Adrenal gland (tissue), 12 donors: ENCODE results near the gene POLR2C. TPM values are rescaled to one million over a fixed set of nuclear protein-coding genes. Genes with fewer than 3 reads are reported as not detected.

Experiments used
- DNase-seq, 7 donors: peaks; one replicate each; pipeline ENCODE4 v3.0.0-alpha.2; 2019 to 2020
- H3K27ac ChIP-seq, 5 donors: fragments of 200-600 bp; sonication (generic) in 4 of 5; 1 replicate in 3 of 5; 2 replicates in 2 of 5; pipeline versions ENCODE4 v1.5.1 to v1.8.0; 2016 to 2020; ENCODE audit warnings: mild to moderate bottlenecking in 1 of 5
- H3K27me3 ChIP-seq: fragments of 200-600 bp; 2 replicates; pipeline ENCODE4 v1.8.0; 2021
- H3K36me3 ChIP-seq, 2 donors: fragments of 200-600 bp; replicated peaks in 1 of 2; 1 replicate in 1 of 2; 2 replicates in 1 of 2; pipeline versions ENCODE4 v1.5.1 to v1.8.0; 2018 to 2022
- H3K4me1 ChIP-seq, 2 donors: fragments of 200-600 bp; replicated peaks in 1 of 2; 1 replicate in 1 of 2; 2 replicates in 1 of 2; pipeline versions ENCODE4 v1.5.1 to v1.8.0; 2018 to 2021
- H3K4me3 ChIP-seq, 4 donors: fragments of 200-600 bp; sonication (generic) in 3 of 4; one replicate each; pipeline ENCODE4 v1.5.1; 2016 to 2018
- H3K9me3 ChIP-seq, 3 donors: fragments of 200-600 bp; sonication (generic) in 1 of 3; replicated peaks in 1 of 3; 1 replicate in 2 of 3; 2 replicates in 1 of 3; pipeline versions ENCODE4 v1.5.1 to v1.8.0; 2016 to 2021
- POLR2A ChIP-seq, 2 donors: fragments of 450-650 bp; IDR thresholded peaks; one replicate each; pipeline ENCODE4 v1.6.1; 2017; ENCODE audit warnings: antibody characterized with exemption in 2 of 2, mild to moderate bottlenecking in 2 of 2, moderate library complexity in 1 of 2
- WGBS, 4 donors: extraction: QIAGEN DNeasy Blood & Tissue Kit in 2 of 4; methylation state at CpG; one replicate each; pipeline versions ENCODE4 v1.1.5 to v1.1.7; 2013 to 2017; 5-methylcytosine and 5-hydroxymethylcytosine counted together
- intact Hi-C, 2 donors: fragments of 100-400 bp; cut with DNase I; formaldehyde crosslinking; loops; one replicate each; pipeline versions ENCODE4 v1.14.1 to v1.15.0; 2022 to 2023
- polyA plus RNA-seq, 3 donors: library from polyadenylated mRNA; stranded (reverse); fragments of 200-250 nt in 2 of 3; fragments of 350-450 nt in 1 of 3; fragmentation: Illumina TruSeq in 1 of 3; extraction: RNeasy Lipid Tissue Mini Kit (QIAGEN cat#74804) in 1 of 3; gene quantifications; one replicate each; pipeline ENCODE4 v1.2.3, GENCODE V29; 2013 to 2014
- total RNA-seq, 9 donors: library from RNA; depleted of rRNA in 4 of 9; stranded (reverse); fragments of >200 nt in 4 of 9; fragments of 120-200 nt in 1 of 9; fragmentation: NEBNext Ultra II Directional in 1 of 9; extraction: Animal tissue kit (Norgen Biotek cat#: 25700) in 1 of 9; gene quantifications; one replicate each; pipeline versions ENCODE4 v1.1.0 to v1.2.4, GENCODE V29; 2013 to 2023
- TF ChIP-seq, protein P1 (sequence below), 6 experiments: fragments of 450-650 bp in 4 of 6; fragments of 200-600 bp in 2 of 6; sonication (generic) in 1 of 6; IDR thresholded peaks; 1 replicate in 5 of 6; 2 replicates in 1 of 6; pipeline versions ENCODE4 v1.5.1 to v1.8.0; 2016 to 2021; ENCODE audit warnings: antibody characterized with exemption in 6 of 6, mild to moderate bottlenecking in 2 of 6, moderate library complexity in 1 of 6
- donor health status: healthy with polysubstance abuse.
- donor health status: Bipolar disorder and iron deficiency.
- donor health status: DM: yes; HTN: yes; CAD: no.
- donor health status: DM: no; HTN: no; CAD: no.
- donor health status: DM: no; HTN: no; CAD: no.
- donor health status: DM: yes; HTN: yes; CAD: no.

Gene POLR2C
- total and polyA plus RNA-seq, 12 donors = 28.3 to 147 (median 71.7) TPM

DNA sequence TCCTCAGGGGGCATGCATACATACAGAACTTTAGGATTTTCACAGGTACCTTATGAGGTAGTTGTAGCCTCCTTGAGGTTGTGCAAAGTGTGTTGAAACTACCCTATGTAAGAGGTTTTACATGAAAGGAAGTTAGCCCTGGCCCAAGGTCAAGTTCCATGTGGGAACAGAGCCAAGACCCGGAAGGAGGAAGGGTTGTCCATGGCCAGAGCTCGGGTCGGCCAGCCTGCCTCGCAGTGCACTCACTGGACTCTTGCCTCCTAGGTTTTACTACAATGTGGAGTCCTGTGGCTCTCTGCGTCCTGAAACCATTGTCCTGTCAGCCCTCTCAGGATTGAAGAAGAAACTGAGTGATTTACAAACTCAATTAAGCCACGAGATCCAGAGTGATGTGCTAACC is 8.2 kb downstream of the POLR2C start:
- no peak overlapping the region for H3K4me3 ChIP-seq
- DNase-seq = peak; percentile 55 to 91 (median 81)
- intact Hi-C loops = no loop called here
- TF ChIP-seq, protein P1, sequence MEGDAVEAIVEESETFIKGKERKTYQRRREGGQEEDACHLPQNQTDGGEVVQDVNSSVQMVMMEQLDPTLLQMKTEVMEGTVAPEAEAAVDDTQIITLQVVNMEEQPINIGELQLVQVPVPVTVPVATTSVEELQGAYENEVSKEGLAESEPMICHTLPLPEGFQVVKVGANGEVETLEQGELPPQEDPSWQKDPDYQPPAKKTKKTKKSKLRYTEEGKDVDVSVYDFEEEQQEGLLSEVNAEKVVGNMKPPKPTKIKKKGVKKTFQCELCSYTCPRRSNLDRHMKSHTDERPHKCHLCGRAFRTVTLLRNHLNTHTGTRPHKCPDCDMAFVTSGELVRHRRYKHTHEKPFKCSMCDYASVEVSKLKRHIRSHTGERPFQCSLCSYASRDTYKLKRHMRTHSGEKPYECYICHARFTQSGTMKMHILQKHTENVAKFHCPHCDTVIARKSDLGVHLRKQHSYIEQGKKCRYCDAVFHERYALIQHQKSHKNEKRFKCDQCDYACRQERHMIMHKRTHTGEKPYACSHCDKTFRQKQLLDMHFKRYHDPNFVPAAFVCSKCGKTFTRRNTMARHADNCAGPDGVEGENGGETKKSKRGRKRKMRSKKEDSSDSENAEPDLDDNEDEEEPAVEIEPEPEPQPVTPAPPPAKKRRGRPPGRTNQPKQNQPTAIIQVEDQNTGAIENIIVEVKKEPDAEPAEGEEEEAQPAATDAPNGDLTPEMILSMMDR (IDR thresholded peaks at IDR 0.05) = no peak
- TF ChIP-seq POLR2A (IDR thresholded peaks at IDR 0.05) = no peak
- H3K27ac ChIP-seq = peak overlapping the region in 2 of 5 donors; percentile 18 to 59
- H3K4me1 ChIP-seq = peaks cover 14 to 24% of the 10 kb centered on the region in 2 donors
- no peaks in the 10 kb centered on the region for H3K27me3 ChIP-seq
- 3 to 16% (median 9%) methylated on average over 6 of the region's 6 CpGs for WGBS, 4 donors
- H3K9me3 ChIP-seq = no peaks in the 10 kb centered on the region
- peaks cover 0 to 90% of the 10 kb centered on the region in 2 donors for H3K36me3 ChIP-seq

DNA sequence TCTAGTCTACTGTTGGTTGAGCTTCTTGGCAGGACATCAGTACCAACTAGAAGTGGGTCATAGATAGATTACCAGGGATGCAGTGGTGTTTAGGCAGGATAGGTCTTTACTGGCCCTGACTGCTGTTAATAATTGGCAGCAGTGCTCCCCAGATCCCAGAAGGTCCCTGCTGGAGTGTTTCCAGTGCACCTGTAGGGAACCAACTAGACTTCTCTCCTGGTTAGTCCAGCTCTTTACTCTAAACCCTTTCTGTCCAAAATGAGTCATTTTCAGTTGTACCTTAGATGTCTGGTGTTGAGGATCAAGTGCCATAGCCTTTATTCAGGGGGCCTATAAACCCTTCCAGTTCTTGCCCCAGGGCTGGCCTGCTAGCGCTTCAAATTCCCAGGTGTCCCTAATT is 8.7 kb downstream of the POLR2C start:
- DNase-seq = no peak
- no peaks in the 10 kb centered on the region for H3K9me3 ChIP-seq
- H3K36me3 ChIP-seq = peaks cover 0 to 85% of the 10 kb centered on the region in 2 donors
- H3K27me3 ChIP-seq = no peaks in the 10 kb centered on the region
- H3K4me1 ChIP-seq = peaks cover 14 to 24% of the 10 kb centered on the region in 2 donors
- WGBS, 4 donors = 86 to 100% (median 96%) methylated on average over 1 of the region's 1 CpG
- H3K27ac ChIP-seq = peak overlapping the region in 2 of 5 donors; percentile 18 to 59
- intact Hi-C loops = no loop called here
- H3K4me3 ChIP-seq = no peak overlapping the region
- no peak for TF ChIP-seq POLR2A (IDR thresholded peaks at IDR 0.05)
- TF ChIP-seq, protein P1 (IDR thresholded peaks at IDR 0.05) = no peak

DNA sequence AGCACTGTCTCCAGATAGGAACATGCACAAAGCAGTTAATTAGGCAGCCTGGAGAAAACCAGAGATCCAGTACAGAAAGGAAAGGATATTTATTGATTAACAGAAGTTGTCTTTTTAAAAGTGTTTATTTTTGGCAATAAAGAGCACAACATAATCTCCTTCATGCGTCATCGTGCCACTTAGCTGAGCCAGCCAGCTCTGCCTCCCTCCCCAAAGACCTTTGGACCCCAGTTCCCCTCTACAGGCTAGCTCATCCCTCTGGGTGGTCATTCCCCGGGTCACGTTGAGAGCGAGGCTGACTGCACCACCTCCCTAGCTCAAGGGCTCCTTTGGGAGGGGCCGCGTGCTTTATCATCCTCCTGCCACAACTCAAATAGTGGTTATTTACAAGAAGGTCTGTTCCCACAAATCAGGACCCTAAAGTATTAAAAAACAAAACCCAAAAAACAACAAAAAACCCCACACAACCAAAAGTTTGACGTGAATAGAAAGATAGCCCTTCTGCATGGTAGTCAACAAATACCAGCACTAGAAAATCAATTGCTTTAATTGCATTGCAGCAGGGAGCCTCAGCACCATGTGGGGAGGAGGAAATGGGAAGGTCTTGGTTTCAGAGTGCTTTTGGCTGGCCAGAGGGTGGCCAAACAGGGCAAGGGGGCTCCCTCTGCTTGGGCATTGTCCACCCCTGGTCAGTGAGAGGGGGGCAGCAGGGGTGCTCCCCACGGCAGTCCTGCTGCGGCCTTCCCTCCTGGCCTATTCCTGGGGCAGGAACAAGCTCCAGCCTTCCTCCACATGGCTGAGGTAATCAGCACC is 9.6 kb downstream of the POLR2C start:
- H3K9me3 ChIP-seq = no peaks in the 10 kb centered on the region
- H3K27me3 ChIP-seq = no peaks in the 10 kb centered on the region
- H3K27ac ChIP-seq = peak overlapping the region in 2 of 5 donors; percentile 35 to 59
- intact Hi-C loops = no loop called here
- WGBS, 4 donors = 55 to 69% (median 65%) methylated on average over 8 to 10 of the region's 10 CpGs
- no peak overlapping the region for H3K4me3 ChIP-seq
- peaks cover 14 to 24% of the 10 kb centered on the region in 2 donors for H3K4me1 ChIP-seq
- DNase-seq = no peak
- peaks cover 0 to 76% of the 10 kb centered on the region in 2 donors for H3K36me3 ChIP-seq
- TF ChIP-seq, protein P1 (IDR thresholded peaks at IDR 0.05) = no peak
- TF ChIP-seq POLR2A (IDR thresholded peaks at IDR 0.05) = no peak

DNA sequence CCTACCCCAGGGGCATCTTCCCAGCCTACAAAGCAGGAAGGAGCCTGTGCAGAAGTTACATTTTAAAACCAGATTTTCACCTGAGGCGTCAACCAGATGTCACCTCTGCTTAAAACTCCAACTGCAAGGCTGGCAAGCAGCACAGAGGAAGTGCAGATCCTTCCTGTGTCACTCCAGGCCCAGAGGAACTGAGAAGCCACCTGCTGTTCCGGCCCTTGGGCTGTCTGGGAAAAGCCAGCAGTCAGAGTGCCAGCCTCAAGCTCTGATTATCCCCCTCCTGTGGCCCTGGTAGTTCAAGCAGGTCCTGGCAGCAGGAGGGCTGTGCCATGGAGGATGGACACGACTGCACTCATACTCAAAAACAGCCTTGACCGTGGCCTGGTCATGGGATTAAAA is 10.2 kb downstream of the POLR2C start:
- peaks cover 14 to 24% of the 10 kb centered on the region in 2 donors for H3K4me1 ChIP-seq
- 36 to 48% (median 44%) methylated on average over 4 of the region's 4 CpGs for WGBS, 4 donors

More for the DNA sequence above, 10.2 kb downstream of the POLR2C start:
- TF ChIP-seq POLR2A (IDR thresholded peaks at IDR 0.05) = no peak
- TF ChIP-seq, protein P1 (IDR thresholded peaks at IDR 0.05) = no peak
- no peaks in the 10 kb centered on the region for H3K27me3 ChIP-seq
- no peak for DNase-seq
- H3K4me3 ChIP-seq = no peak overlapping the region
- peak overlapping the region in 2 of 5 donors; percentile 35 to 59 for H3K27ac ChIP-seq
- H3K9me3 ChIP-seq = no peaks in the 10 kb centered on the region
- H3K36me3 ChIP-seq = peaks cover 0 to 70% of the 10 kb centered on the region in 2 donors
- intact Hi-C loops = no loop called here
